PC-3 (cell line): ENCODE measurements around the gene MMUT.

Experiments used
- EZH2 ChIP-seq: fragments of 300-600 bp; sonication (generic); IDR thresholded peaks from one replicate; pipeline ENCODE4 v1.6.1; 2017; ENCODE audit warnings: antibody characterized with exemption, mild to moderate bottlenecking, low read length; ENCODE audit not compliant: unreplicated experiment
- EZH2phosphoT487 ChIP-seq: fragments of 300-600 bp; sonication (generic); IDR thresholded peaks from 2 replicates; pipeline ENCODE4 v1.6.1; 2018; ENCODE audit warnings: mild to moderate bottlenecking, antibody characterized with exemption, low read length, borderline replicate concordance
- TF ChIP-seq, protein P1 (sequence below): fragments of 300-600 bp; sonication (generic); conservative IDR thresholded peaks from 2 replicates; pipeline ENCODE4 v1.5.1; 2017; ENCODE audit warnings: antibody characterized with exemption, low read depth, mild to moderate bottlenecking, low read length

DNA sequence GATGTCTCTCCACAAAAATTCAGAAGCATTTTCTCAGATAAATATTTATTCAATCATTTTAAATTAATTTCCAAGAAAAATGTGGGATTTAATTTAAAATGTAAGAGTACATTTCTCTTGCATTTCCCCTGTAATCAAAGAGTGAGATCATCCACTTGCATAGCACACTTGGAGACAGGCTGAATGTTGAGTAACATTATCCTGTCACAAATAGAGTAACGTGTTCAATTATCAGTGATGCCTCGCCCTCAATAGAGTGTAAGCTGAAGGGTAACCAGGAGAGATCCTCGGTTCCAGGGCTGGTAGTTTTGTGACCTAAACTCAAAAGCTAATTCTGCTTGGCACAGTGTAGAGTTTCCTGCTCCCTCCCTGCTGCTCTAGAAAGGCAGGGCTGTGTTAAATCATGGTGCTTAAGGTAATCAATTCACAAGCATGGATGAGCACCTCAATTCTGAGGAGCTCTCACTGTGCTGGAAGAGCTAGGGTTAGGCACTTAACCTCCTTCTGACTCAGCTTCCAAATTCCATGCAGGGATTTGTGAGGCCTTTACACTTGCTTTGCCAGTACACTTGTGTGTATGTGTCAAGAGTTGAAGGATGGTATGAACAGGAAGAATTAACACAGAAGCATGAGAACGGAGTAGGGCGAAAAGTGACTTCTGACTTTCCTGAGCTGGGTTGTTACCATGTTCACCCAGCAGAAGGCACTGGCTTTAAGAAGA lies 56.6 kb downstream of the MMUT start:
- TF ChIP-seq, protein P1, sequence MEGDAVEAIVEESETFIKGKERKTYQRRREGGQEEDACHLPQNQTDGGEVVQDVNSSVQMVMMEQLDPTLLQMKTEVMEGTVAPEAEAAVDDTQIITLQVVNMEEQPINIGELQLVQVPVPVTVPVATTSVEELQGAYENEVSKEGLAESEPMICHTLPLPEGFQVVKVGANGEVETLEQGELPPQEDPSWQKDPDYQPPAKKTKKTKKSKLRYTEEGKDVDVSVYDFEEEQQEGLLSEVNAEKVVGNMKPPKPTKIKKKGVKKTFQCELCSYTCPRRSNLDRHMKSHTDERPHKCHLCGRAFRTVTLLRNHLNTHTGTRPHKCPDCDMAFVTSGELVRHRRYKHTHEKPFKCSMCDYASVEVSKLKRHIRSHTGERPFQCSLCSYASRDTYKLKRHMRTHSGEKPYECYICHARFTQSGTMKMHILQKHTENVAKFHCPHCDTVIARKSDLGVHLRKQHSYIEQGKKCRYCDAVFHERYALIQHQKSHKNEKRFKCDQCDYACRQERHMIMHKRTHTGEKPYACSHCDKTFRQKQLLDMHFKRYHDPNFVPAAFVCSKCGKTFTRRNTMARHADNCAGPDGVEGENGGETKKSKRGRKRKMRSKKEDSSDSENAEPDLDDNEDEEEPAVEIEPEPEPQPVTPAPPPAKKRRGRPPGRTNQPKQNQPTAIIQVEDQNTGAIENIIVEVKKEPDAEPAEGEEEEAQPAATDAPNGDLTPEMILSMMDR: no peak
- TF ChIP-seq EZH2phosphoT487: no peak
- TF ChIP-seq EZH2: no peak
